Middle frontal gyrus (tissue), 1 donor: ENCODE measurements around the gene FBXL15.
"Not testable (repeated sequence)": the region's sequence is repeated elsewhere in the genome, so short reads cannot be mapped to it uniquely, and the experiment has no call there.

Source experiments
- DNase-seq: peaks from one replicate; pipeline ENCODE4 v3.0.0-alpha.2; 2015; ENCODE audit warnings: low spot score; ENCODE audit errors: extremely low spot score

FBXL15 gene

DNA sequence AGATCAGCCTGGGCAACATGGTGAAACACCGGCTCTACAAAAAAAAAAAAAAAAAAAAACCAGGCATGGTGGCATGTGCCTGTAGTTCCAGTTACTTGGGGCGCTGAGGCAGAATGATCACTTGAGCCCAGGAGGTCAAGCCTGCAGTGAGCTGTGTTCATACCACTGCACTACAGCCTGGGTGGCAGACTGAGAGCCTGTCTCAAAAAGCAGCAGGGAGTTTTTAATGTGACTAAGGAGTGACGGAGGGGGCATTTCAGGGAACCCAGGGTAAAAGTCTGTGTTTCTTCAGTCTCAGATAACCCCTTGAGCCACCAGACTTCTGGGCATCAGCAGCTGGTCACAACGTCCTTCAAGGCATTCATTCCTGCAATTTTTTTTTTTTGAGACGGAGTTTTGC lies 32.9 kb downstream of the FBXL15 start:
- no peak for DNase-seq

DNA sequence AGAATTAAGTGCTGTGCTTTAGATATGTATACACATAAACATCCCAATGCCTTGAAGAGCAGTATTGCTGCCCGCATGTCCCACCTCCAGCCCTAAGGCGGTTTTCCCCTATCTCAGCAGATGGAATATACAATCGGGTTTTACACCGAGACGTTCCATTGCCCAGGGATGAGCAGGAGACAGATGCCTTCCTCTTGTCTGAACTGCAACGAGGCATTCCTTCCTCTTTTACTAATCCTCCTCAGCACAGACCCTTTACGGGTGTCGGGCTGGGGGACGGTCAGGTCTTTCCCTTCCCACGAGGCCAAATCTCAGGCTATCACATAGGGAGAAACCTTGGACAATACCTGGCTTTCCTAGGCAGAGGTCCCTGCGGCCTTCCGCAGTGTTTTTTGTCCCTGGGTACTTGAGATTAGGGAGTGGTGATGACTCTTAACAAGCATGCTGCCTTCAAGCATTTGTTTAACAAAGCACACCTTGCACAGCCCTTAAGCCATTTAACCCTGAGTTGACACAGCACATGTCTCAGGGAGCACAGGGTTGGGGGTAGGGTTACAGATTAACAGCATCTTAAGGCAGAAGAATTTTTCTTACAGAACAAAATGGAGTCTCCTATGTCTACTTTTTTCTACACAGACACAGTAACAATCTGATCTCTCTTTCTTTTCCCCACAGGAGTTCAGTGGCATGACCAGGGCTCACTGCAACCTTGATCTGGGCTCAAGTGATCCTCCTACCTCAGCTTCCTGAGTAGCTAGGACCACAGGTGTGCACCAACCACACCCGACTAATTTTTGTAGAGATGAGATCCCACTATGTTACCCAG lies 34.2 kb downstream of the FBXL15 start:
- not testable (repeated sequence) for DNase-seq

DNA sequence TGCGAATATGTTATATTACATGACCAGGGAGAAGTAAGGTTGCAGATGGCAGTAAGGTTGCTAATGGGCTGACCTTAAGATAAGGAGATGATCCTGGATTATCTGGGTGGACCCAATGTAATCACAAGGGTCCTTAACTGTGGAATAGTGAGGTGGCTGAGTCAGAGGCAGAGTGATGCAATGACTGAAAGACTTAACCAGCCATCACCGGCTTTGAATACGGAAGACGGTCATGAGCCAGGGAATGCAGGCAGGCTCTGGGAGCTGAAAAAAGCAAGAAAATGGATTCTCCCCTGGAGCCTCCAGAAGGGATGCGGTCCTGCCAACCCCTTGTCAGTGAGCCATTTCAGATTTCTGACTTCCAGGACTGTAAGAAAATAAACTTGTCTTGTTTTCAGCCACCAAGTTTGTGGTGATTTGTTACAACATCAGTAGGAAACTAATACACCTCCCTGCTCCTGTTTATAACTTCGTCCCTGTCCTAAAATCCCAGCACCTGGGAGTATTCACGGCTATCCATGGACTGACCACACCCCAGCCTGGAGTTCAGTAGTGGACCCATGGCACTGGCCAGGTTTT lies 35.3 kb downstream of the FBXL15 start:
- DNase-seq = no peak

DNA sequence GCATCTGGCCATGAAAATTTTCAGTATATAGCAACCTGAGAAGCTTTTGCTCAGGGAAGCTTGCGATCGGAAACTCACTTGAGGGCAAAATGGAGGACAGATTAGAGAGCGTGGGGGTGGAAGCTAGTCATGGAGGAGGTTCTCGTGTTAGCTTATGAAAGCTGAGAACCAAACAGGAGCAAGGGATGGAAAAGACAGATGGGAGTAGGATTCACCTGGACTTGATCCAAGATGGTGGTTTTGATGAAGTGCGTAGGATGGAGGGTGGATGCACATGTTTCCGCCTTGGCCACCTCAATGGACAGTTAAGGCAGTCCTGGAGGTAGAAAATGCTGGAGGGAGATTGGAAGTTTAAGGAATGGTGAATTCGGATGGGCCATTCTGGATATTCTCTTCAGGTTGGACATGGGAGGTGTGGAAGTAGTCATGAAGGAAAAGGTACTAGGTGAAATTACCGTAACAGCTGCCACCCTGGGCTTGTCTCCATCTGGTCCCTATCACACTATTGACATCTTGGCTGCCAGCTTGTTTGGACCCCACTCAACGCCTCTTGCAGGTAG lies 37.0 kb downstream of the FBXL15 start:
- DNase-seq = no peak

DNA sequence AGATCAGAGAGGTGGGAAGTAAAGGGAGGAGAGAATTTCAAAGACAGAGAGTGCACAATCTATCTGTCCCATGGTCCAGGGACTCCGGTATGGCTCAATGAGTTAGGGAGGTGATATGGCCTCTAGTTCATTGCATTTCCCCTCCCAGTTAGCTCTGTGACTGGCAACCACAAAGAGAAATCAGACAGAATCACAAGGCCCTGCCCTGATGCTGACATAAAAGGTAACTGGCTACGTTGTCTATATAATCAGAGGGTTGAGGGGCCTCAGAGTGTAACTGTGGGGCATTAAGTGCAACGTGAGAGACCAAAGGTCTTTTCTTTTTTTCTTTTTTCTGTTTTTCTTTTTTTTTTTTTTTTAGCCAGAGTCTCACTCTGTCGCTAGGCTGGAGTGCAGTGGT lies 38.0 kb downstream of the FBXL15 start:
- DNase-seq = no peak

DNA sequence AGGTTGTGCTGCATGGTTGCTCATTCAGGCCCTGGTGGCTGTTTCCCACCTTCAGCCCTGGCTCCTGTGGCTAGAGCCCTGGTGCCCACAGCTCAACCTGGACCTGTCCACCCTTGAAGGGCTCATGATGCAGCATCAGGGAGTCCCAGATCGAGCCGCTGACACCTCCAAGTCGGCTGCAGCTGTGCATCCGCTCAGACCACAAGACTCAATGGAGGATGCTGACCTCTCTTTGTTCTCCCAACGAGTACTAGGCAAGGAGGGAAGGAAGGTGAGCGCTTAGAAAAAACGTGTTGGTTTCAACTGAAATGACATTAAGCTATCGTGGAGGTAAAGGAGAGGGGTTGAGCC lies 40.2 kb downstream of the FBXL15 start:
- no peak for DNase-seq

- peak; percentile 84 for DNase-seq
These were observed 40.8 kb downstream of the FBXL15 start for GRCh38 chr10:102461187-102462054.

DNA sequence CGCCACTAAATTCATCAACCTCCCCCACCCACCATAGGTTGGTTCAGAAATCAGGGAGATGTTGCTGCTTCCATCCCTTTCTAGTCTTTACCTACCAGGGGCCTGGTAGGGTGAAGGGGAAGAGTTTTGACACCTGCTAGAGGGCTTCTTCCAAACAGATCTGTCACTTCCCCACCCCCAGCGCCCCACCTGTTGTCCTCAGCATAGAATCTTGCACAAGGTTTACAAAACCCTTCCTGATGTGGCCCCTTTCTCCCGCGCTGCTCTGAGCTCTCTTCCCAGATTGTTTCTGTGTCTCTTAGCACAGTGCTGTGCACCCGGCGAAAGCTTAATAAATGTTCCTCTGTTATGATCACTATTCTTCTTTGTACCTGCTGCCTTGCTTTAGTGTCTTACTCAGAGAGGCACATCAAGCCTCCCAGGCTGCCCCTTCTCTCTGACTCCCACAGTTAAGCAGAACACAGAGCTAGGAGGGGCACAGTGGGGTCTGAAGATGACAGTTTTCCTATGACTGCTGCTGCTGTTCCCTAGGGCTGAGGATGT lies 41.9 kb downstream of the FBXL15 start:
- no peak for DNase-seq

- no peak for DNase-seq
These were observed 43.3 kb downstream of the FBXL15 start for GRCh38 chr10:102463983-102464382.

- DNase-seq = no peak
These were observed 44.8 kb downstream of the FBXL15 start for GRCh38 chr10:102465466-102465865.

DNA sequence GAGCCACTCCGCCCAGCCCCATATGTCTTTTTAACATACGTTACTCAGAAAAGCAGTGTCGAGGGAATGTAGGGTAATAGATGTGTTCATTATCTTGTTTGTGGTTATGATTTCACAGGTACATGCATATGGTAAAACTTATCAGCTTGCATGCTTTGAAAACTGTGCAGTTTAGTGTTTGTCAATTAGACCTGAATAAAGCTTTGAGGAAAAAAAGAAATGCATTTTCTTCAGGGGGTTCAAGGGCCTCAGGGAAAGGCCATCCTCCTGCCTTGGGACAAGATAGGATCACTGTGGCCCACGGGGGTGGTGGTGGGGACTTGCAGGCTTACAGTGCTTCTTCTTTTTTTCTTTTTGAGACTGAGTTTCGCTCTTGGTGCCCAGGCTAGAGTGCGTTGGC lies 46.7 kb downstream of the FBXL15 start:
- no peak for DNase-seq

- DNase-seq = no peak
These were observed 47.4 kb downstream of the FBXL15 start for GRCh38 chr10:102467971-102468438.

DNA sequence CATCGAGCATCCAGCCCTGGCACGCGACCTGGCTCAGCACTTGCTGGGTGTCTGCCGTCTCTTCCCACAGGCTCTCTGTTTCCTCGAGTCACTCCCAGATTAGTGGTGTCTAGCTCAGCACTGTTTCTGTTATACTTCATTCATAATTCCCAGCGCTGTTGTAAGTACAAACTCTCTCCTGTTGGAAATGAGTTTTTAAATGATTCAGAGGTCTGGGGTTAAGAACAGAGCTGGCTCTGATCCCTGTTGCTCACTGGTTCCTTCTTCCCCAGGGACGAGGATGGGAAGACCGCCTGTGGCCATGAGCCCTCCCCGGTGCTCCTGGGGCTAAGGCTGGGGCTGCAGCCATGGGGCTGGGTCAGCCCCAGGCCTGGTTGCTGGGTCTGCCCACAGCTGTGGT lies 48.0 kb downstream of the FBXL15 start:
- DNase-seq = no peak

- no peak for DNase-seq
These were observed 50.2 kb downstream of the FBXL15 start for GRCh38 chr10:102470579-102471546.
